Stimulated activated CD4-positive, alpha-beta T cell treated with anti-CD3 and anti-CD28 coated beads, TNF-alpha, amount 100 ng/mL, for 24 hours (primary cell): ENCODE results near the gene MAN1B1.
"Not testable (repeated sequence)": the region's sequence is repeated elsewhere in the genome, so short reads cannot be mapped to it uniquely, and the experiment has no call there.

Experiments
- DNase-seq, 3 experiments: peaks; one replicate each; pipeline ENCODE4 v3.0.0-alpha.2; 2020; ENCODE audit warnings: low read depth in 3 of 3

MAN1B1 gene

DNA sequence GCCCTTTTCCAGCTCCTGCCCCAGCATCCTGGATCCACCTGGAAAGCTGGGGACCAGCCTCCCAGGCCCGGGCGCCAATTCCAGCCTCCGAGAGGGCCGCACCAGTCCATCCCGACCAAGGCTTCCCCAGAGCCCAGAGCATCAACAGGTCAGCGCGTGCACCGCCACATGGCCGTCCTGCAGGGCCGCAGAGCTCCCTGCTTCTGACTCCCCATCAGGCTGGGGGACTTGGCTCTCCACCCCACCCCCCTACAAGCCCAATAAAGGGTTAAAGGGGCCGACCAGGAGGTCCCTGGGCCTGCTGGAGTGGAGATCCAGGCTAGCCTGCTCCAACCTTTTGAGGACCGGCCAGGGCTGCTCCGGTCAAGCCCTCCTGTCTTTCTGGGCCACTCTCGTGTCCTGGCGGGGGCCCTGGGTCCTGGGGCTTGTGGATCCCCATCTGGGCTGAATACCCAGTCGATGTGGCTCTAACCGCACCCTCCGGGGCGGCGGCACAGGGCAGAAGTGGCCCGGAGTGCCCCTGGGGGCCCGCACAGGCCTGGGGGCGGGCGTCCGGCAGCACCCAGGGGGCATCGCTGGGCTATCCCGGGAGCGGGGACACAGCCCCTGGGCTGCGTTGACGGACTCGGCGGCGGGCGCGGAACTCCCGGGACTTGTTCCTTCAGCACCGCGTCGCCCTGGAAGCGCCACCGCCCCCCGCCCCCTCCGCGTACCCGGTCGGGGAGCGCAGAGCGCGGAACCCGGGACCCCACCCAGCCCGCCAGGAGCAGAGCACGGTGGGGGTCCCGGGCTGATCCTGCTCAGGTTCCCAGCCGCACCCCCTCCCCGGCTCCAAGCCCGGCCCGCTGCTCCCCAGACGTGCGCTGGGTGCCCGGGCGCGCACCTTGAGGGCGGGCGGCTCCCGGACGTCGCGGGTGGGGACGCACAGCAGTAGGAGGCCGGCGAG, 33.5 kb upstream of the MAN1B1 start:
- DNase-seq: no peak

DNA sequence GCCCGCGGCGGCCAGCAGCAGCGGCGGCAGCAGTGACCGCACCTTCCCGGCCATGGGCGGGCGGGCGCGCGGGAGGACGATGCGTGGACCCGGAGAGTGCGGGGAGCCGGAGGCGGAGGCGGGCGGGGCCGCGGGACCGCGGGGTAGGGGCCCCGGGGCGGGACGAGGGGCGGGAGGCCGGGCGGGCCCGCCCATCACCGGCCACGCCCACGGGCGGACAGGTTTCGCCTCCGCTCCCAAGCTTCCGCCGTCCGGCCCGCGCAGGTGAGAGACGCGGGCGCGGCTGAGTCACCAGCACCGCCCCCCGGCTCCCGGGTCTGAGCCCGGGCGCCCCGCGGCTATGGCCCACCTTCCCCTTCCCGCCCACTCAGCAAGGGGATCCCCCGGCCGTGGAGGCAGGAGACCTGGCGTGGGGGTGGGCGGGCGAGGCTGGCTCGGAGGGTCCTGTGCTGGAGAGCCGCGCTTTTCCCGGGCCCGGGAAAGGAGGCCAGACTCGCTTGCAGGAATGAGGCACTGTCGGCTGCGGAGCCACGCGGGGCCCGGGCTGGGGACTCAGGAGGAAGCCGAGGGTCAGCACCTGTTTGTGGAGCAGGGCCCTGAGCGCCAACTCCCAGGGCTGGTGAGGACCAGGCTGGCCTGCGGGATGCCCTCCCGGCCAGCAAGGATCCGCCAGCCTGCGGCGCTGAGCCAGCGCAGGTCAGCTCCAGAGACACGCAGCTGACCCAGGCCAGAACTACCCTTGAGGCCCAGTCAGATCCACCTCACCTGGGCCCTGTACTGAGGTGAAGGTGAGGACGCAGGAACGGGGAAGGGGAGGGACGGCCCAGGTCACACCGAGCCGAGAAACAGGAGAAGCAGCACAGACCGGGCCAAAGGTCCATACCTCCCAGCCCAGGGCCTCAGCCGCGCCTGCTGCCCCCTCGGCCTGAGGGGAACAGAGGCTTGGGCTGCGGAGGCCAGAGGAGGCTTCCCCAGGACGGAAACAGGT, 32.5 kb upstream of the MAN1B1 start, which contains the start of gene ENTPD2:
Gene ENTPD2, minus strand, starts transcription at position 118 of the 988 bp plus-strand sequence. Its CDS starts 64 bp downstream, at position 54.
- DNase-seq: peak in 1 of 3 experiments; percentile 54

DNA sequence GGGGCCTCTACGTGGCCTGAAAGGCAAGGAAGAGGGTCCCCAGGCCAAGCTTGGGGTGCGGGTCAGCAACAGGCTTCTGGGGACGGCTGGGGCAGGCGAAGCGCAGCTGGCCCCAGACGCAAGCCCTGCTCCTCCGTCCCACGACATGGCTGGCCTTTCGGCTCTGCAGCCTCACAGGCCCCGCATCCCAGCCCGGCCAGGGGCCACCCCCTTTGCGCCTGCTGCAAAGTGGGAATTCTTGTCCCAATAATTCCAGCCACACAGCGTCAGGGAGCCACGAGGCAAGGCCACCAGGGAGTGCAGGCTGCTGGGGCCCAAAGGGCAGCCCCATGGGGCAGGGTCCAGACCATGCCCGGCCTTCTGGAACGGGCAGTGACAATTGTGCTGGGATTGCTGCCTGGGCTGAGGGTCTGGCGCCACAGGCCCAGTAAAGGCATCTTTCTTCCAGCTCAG, 31.8 kb upstream of the MAN1B1 start:
- no peak for DNase-seq

DNA sequence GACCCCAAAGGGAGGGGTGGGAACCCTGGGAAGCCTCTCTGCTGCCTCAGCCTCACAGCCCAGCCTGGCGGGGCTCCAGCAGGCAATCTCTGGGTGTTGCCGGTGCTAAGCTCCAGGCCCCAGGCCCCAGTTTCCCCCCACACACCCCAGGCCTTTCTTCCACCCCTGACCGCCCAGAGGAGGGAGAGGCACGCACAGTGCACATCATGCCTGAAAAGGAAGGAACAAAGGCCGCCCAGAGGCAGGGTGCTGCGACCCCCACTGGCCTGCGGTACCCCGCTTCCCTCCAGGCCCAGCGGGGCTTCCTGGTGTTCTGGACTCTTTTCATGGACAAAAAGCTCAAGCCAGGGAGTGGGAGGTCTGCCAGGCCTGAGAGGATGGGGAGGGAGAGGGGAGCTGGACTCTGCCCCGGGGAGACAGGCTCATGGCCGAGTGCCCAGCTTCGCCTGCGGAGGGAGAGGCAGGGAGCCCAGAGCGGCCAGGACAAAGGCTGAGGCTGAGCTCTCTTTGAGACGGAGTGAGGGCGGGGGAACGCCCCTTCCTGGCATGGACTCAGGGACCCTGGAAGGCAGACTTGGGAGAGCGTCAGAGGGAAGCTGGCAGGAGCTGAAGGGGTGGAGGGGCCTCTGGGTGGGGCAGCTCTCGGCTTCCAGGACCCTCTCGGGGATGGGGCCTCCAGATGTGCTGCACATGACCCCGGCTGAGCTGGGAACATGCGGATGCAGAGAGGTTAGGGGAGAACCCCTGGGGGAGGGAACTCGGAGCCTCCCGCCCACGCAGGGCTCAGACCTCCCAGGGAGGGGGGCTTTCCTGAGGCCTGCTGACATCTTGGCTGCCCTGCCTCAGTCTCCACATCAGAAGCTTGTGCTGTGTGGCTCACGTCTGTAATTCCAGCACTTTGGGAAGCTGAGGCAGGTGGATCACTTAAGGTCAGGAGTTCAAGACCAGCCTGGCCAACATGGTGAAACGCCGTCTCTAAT, 31.1 kb upstream of the MAN1B1 start:
- no peak for DNase-seq

DNA sequence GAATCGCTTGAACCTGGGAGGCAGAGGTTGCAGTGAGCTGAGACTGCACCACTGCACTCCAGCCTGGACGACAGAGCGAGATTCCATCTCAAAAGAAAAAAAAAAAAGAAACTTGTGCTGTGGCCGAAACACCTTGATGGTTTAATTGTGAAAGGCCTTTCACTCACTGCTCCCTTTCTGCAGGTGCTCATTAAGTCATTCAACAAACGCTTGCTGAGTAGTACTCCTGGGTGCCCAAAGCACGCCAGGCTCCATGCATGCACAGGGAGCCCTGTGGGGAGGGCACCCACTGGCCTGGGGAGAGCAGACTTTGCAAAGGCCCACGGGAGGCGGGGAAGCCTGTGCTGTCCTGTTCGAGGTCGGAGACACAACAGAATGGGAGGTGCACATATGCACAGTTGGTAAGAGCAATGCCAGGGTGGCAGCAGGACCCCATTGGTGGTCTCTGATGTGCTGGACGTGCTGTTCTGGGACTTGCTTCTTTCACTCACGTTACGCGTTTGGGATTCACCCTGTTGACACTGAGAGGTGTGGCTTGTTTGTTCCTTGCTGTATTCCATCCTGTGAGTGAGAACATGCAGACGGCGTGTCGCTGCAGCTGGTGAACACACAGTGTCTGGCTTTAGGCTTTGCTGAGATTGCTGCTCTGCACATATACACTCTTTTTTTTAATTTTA, 29.9 kb upstream of the MAN1B1 start:
- no peak for DNase-seq

DNA sequence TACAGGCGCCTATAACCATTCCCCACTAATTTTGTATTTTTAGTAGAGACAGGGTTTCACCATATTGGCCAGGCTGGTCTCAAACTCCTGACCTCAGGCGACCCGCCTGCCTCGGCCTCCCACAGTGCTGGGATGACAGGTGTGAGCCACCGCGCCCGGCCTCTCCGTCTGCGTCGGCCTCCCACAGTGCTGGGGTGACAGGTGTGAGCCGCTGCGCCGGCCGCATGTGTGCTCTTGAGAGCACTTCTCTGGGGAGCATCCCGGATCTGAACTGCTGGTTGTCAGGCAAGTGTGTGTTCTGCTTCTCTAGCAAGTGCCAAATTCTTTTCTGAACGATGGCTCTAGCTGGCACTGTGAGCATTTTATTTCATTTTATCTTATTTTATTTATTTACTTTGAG, 29.2 kb upstream of the MAN1B1 start:
- DNase-seq: no peak

DNA sequence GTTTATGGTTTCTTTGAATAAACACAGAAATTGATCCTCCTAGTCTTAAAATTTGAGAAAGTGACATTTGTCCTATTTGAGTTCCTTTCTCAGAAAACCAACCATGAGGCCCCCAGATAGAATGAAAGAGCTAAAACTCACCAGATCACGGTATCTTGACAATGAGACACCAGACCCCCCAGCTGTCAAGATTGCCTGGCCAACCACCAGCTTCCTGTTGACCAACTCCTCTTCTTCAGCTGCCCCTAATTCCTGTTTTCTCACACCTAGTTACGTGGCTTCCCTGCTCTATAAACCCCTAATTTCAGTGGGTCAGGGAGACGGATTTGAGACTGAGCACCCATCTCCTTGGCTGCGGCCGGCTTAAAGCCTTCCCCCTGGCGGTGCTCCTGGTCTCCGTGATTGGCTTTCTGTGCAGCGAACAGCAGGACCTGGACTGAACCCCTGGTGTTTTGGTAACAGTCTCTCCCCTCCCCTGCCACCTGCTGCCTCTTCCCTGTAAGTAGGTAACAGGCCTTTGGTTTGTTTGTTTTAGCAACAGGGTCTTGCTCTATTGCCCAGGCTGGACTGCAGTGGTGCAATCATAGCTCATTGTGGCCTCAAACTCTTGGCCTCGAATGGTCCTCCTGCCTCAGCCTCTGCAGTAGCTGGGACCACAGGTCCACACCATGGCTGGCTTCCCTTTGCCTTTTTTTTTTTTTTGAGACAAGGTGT, 28.1 kb upstream of the MAN1B1 start:
- no peak for DNase-seq

DNA sequence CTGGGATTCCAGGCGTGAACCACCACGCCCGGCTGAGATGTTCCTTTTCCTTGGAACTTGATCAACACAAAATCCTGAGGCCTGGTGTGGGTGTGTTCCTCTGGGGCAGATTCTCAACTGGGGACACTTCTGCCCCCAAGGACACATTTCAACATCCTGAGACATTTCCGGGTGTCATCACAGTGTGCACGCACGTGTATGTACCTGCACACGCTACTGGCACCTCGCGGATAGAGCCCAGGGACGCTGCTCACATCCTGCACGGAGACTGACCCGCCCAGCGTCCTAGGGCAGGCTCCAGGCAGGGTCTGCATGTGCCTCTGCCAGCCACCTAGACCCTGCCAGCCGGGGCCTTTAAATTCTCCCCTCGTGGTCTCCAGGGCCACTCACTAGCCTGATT, 24.4 kb upstream of the MAN1B1 start:
- DNase-seq: no peak

DNA sequence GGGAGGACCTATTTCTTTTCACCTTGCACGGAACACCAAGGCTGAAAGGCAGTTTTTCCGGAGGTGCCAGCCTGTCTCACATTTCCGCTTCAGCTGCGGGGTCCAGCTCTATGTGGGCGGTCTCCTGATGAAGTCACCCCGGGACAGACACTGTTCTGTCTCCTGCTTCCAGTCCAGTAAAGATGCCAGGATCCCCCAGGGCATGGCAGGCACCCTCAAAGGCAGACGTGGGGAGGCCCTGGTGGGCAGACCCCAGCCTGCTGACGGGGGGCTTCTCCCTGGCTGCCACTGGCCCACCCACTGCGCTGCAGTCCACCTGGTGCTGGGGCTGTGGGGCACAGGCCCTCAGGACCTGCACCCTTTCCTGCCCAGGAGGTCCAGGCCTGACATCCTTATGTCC, 24.0 kb upstream of the MAN1B1 start:
- DNase-seq: not testable (repeated sequence)

DNA sequence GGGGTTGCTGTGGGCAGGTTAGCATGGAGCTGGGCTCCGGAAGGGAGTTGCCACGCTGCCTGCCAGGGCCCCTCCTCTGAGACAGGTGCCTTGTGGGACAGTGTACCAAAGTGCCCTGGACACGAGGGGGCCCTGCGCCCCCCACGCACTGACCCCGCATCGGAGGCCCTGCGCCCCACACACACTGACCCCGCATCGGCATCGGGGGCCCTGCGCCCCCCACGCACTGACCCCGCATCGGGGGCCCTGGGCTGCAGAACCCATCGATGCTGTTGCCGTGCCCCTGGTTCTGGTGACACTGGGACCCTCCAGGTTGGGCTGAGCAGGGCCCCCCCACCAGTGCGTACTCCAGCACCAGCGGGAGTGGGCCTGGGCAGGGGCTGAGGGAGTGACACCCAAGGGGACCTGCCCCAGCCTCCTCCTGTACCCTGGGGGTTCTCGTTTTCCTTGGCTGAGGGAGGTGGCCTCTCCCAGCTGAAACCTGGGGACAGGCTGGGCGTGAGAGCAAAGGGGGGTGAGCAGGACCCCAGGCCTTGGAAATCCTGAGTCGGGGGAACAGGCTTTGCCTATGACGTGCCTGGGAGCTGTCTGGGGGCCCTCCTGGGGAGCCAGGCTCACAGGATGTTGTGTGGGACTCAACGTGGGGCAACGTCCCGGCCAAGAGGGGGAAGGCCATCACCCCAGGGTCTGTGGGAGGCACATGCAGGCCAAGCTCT, 23.3 kb upstream of the MAN1B1 start:
- DNase-seq: no peak

DNA sequence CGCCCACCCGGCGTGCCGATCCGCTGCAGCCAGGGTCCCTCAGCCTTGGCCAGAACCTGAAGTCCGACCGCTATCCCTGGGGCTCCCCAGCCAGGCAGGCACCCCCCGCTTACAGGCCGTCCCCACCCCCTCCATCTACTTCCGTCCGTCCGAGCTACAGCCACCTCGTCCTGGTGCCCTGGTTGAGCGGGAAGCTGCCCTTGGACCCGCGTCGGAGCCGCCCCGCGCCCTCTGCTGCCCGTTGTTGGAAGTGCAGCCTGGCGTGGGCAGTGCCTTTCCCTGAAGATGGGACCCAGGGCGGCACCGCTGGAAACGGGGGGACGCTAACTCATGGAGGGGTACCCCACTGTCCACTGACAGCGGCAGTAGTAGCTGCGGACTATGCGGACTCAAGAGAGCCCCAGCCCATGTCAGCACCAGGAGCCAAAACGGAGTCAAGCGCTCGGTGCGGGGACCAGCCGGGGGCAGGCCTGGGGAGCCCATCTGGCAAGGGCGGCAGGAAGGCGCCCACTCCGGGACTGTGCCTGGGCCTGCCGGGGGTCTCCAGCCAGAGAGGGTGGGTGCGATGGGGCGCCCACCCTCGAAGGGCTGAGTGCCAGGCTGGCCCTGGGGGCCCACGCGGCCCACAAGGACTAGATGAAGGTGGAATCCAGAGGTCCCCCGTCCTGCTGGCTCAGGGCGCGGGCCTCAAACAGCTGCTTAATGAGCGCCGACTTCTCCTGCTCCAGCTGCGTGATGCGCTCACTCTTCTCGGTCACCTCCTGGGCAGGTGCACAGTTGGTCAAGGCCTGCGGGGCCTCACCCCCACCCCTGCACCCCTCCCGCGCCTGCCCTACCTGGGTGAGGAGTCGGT, 22.5 kb upstream of the MAN1B1 start:
- peak in 1 of 3 experiments; percentile 63 for DNase-seq

DNA sequence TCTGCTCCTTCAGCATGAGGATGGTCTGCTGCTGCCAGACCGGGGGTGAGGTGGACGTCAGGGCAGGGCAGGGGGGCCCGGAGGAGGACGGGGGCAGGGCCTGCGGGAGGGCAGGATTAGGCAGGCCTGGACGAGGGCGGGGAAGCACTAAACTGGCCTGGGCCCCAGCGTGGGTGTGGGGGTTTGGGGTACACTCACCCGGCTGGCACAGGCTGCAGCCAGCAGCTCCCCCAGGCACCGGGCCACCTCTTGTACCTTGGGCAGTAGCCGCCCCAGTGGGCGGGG, 22.0 kb upstream of the MAN1B1 start:
- DNase-seq: no peak

DNA sequence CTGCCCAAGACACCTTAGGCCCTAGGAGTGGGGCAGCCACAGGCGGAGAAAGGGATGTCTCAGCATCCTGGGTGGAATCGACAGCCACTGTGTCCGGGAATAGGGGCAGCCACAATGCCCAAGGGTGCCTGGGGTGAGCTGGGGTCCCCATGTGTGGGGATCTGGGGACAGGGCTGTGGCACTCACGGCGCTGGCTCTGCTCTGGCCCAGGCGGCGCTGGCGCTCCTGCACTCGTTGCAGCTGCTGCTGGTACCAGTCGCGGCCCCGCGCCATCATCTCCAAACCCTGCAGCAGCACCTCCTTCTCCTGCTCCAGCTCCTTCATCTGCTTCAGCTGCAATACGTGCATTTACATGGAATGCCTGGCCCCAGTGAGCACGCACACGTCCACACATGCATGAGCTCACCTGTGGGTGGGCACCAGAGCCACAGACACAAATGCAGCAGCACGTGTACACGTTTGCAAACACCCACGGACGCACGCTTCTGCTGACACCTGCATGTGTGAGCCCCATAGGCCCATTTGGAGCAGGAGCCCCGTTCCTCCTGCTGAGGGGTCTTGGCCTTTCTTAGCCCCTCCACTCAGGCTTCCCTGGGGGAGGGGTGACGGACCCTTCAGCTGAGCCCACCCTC, 21.3 kb upstream of the MAN1B1 start:
- no peak for DNase-seq

DNA sequence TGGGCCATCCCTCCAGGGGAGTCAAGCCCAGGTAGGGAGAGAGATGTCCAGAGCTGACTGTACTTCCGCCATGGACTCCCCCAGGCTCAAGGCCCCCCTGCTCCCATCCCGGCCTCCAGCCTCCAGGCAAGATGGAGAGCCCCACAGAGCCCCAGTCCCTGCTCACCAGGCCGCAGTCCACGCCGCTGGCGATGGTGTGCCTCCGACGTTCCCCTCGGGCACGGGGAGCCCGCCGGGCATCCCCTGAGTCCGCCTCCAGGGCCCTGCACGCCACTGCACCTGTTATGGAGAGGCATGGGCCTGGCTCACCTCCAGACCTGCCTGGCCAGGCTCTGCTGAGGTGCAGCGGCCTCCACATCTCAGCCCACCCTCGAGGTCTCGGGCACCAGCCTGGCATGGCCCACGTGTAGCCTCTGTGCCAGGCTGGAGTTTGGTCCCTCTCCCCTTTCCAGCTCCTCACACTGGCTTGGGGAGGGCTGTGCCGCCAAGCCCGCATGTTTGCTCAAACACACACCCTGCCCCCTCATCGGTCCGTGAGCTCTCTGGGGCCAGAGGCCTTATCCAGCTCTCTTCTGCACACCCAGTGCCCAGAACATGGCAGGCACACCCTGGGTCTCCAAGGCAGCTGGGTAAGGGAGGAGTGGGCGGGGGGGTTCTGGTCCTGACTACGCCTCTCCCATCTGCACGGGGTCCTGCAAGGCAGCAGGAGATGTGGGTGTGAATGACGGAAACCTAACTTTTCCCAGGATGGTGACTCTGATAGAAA, 20.5 kb upstream of the MAN1B1 start:
- DNase-seq: no peak

DNA sequence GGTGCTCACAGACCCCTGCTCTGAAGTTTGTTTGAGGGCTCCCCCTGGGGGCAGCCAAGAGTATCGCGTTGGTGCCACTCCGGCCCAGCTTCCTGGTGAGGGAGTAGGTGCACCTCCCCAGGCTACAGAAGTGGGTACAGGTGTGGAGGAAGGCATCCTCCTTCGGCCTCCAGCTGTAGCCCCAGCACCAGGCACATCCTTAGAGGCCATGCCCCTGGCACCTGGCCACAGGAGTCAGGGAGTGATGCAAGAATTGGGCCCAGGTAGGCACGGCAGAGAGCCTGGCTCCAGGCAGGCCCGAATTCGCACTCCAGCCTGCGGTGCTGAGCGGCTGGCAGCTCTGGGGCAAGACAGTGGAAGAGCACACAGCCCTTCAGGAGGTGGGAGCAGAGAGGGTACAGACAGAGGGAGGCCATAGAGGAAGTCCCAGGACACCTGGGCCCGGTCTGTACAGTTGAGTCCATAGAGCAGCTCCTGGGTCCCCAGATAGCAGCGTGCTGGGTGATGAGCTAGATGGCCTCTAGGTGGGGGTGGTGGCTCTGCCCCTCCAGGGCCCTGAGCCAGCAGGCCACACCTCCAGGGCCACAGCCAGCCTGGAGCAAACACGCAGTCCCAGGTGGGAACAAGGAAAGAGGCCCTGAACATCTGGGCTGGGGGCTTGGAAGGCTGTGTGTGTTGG, 18.8 kb upstream of the MAN1B1 start:
- peak; percentile 70 to 83 (median 72) for DNase-seq
